ENCODE measurements around the gene C2orf42. TPM values are rescaled to one million over a fixed set of nuclear protein-coding genes. Genes with fewer than 3 reads are reported as not detected.

C2orf42 gene
- total and polyA plus RNA-seq, 10 of the 15 experiments (the other 5 are each of a cell fraction or from before 2014, with no cell fraction given), result 5.5 to 19.8 (median 11.5) TPM

- TF ChIP-seq NFYA (IDR thresholded peaks at IDR 0.05; ENCODE audit: borderline replicate concordance, low read depth, low read length) (no peak), WRNIP1 (IDR thresholded peaks at IDR 0.05; ENCODE audit: borderline replicate concordance, low read depth, low read length) (no peak), HCFC1 (IDR thresholded peaks at IDR 0.05; ENCODE audit: low read length) (no peak), NFIC (IDR thresholded peaks at IDR 0.05; ENCODE audit: low read depth, low read length) (peak; percentile 66; the same call in 1 of the 2 replicates), POU2F2 (IDR thresholded peaks at IDR 0.05; ENCODE audit: borderline replicate concordance, low read depth, low read length) (peak; percentile 97), TAF1 (IDR thresholded peaks at IDR 0.05; ENCODE audit: borderline replicate concordance, low read depth, low read length) (peak; percentile 70), TCF3 (IDR thresholded peaks at IDR 0.05; ENCODE audit: borderline replicate concordance, insufficient read depth, low read depth, low read length) (peak; percentile 52; the same call in 1 of the 2 replicates), STAT1 (conservative IDR thresholded peaks at IDR 0.05) (no peak), MTA2 (IDR thresholded peaks at IDR 0.05; ENCODE audit: low read depth) (no peak), CBFB (IDR thresholded peaks at IDR 0.05; ENCODE audit: low read depth) (peak; percentile 87; the same call in 1 of the 2 replicates), CREB1 (IDR thresholded peaks at IDR 0.05; ENCODE audit: low read depth) (no peak), NR2C1 (IDR thresholded peaks at IDR 0.05) (no peak), HDAC6 (IDR thresholded peaks at IDR 0.05; ENCODE audit: unreplicated experiment) (no peak), NFYB (IDR thresholded peaks at IDR 0.05; ENCODE audit: insufficient read depth, low read depth, low read length) (no peak), POLR2A (IDR thresholded peaks at IDR 0.05; ENCODE audit: low read depth, low read length) (peak; percentile 90), ZNF274 (IDR thresholded peaks at IDR 0.05; ENCODE audit: insufficient read depth, insufficient read length) (no peak), MAX (IDR thresholded peaks at IDR 0.05; ENCODE audit: low read depth, low read length) (no peak), CREM (IDR thresholded peaks at IDR 0.05; ENCODE audit: low read depth) (peak; percentile 29; the same call in 1 of the 2 replicates)
- TF ChIP-seq, protein P1, sequence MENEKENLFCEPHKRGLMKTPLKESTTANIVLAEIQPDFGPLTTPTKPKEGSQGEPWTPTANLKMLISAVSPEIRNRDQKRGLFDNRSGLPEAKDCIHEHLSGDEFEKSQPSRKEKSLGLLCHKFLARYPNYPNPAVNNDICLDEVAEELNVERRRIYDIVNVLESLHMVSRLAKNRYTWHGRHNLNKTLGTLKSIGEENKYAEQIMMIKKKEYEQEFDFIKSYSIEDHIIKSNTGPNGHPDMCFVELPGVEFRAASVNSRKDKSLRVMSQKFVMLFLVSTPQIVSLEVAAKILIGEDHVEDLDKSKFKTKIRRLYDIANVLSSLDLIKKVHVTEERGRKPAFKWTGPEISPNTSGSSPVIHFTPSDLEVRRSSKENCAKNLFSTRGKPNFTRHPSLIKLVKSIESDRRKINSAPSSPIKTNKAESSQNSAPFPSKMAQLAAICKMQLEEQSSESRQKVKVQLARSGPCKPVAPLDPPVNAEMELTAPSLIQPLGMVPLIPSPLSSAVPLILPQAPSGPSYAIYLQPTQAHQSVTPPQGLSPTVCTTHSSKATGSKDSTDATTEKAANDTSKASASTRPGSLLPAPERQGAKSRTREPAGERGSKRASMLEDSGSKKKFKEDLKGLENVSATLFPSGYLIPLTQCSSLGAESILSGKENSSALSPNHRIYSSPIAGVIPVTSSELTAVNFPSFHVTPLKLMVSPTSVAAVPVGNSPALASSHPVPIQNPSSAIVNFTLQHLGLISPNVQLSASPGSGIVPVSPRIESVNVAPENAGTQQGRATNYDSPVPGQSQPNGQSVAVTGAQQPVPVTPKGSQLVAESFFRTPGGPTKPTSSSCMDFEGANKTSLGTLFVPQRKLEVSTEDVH (IDR thresholded peaks at IDR 0.05; ENCODE audit: low read depth, partially characterized antibody), result no peak
- TF ChIP-seq, protein P2, sequence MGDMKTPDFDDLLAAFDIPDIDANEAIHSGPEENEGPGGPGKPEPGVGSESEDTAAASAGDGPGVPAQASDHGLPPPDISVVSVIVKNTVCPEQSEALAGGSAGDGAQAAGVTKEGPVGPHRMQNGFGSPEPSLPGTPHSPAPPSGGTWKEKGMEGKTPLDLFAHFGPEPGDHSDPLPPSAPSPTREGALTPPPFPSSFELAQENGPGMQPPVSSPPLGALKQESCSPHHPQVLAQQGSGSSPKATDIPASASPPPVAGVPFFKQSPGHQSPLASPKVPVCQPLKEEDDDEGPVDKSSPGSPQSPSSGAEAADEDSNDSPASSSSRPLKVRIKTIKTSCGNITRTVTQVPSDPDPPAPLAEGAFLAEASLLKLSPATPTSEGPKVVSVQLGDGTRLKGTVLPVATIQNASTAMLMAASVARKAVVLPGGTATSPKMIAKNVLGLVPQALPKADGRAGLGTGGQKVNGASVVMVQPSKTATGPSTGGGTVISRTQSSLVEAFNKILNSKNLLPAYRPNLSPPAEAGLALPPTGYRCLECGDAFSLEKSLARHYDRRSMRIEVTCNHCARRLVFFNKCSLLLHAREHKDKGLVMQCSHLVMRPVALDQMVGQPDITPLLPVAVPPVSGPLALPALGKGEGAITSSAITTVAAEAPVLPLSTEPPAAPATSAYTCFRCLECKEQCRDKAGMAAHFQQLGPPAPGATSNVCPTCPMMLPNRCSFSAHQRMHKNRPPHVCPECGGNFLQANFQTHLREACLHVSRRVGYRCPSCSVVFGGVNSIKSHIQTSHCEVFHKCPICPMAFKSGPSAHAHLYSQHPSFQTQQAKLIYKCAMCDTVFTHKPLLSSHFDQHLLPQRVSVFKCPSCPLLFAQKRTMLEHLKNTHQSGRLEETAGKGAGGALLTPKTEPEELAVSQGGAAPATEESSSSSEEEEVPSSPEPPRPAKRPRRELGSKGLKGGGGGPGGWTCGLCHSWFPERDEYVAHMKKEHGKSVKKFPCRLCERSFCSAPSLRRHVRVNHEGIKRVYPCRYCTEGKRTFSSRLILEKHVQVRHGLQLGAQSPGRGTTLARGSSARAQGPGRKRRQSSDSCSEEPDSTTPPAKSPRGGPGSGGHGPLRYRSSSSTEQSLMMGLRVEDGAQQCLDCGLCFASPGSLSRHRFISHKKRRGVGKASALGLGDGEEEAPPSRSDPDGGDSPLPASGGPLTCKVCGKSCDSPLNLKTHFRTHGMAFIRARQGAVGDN (IDR thresholded peaks at IDR 0.05), result peak; percentile 66; the same call in 1 of the 2 replicates
- TF ChIP-seq, protein P3, sequence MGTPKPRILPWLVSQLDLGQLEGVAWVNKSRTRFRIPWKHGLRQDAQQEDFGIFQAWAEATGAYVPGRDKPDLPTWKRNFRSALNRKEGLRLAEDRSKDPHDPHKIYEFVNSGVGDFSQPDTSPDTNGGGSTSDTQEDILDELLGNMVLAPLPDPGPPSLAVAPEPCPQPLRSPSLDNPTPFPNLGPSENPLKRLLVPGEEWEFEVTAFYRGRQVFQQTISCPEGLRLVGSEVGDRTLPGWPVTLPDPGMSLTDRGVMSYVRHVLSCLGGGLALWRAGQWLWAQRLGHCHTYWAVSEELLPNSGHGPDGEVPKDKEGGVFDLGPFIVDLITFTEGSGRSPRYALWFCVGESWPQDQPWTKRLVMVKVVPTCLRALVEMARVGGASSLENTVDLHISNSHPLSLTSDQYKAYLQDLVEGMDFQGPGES (IDR thresholded peaks at IDR 0.05), result no peak
- TF ChIP-seq, protein P4, sequence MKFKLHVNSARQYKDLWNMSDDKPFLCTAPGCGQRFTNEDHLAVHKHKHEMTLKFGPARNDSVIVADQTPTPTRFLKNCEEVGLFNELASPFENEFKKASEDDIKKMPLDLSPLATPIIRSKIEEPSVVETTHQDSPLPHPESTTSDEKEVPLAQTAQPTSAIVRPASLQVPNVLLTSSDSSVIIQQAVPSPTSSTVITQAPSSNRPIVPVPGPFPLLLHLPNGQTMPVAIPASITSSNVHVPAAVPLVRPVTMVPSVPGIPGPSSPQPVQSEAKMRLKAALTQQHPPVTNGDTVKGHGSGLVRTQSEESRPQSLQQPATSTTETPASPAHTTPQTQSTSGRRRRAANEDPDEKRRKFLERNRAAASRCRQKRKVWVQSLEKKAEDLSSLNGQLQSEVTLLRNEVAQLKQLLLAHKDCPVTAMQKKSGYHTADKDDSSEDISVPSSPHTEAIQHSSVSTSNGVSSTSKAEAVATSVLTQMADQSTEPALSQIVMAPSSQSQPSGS (IDR thresholded peaks at IDR 0.05; ENCODE audit: low read length), result peak; percentile 56; the same call in 1 of the 2 replicates
Observed at GRCh38 chr2:70181363-70181956, 9.4 kb downstream of the C2orf42 start (continued).
